ENCODE data around the gene KLF17. TPM values are rescaled to one million over a fixed set of nuclear protein-coding genes. Genes with fewer than 3 reads are reported as not detected.

Gene KLF17
- total RNA-seq, 4 donors from 2014 or later, result not detected

GRCh38 chr1:44154049-44154448 lies 35.4 kb downstream of the KLF17 start:
- TF ChIP-seq, protein P1, sequence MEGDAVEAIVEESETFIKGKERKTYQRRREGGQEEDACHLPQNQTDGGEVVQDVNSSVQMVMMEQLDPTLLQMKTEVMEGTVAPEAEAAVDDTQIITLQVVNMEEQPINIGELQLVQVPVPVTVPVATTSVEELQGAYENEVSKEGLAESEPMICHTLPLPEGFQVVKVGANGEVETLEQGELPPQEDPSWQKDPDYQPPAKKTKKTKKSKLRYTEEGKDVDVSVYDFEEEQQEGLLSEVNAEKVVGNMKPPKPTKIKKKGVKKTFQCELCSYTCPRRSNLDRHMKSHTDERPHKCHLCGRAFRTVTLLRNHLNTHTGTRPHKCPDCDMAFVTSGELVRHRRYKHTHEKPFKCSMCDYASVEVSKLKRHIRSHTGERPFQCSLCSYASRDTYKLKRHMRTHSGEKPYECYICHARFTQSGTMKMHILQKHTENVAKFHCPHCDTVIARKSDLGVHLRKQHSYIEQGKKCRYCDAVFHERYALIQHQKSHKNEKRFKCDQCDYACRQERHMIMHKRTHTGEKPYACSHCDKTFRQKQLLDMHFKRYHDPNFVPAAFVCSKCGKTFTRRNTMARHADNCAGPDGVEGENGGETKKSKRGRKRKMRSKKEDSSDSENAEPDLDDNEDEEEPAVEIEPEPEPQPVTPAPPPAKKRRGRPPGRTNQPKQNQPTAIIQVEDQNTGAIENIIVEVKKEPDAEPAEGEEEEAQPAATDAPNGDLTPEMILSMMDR (IDR thresholded peaks at IDR 0.05; ENCODE audit: low read depth), result no peak

GRCh38 chr1:44157903-44158302 lies 39.3 kb downstream of the KLF17 start:
- TF ChIP-seq, protein P1 (IDR thresholded peaks at IDR 0.05; ENCODE audit: low read depth), result no peak

DNA sequence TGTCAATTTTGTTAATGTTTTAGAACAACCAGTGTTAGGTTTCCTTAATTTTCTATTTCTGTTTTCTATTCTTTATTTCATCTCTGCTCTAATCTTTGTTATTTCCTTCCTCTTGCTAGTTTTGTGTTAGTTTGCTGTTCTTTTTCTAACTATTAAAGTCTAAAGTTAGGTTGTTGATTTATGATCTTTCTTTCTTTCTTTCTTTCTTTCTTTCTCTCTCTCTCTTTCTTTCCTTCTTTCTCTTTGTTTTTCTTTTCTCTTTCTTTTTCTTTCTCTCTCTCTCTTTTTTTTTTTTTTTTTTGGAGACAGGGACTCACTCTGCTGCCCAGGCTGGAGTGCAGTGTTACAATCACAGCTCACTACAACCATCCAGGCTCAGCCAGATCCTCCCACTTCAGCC lies 40.2 kb downstream of the KLF17 start:
- TF ChIP-seq, protein P1 (IDR thresholded peaks at IDR 0.05; ENCODE audit: low read depth), result no peak

DNA sequence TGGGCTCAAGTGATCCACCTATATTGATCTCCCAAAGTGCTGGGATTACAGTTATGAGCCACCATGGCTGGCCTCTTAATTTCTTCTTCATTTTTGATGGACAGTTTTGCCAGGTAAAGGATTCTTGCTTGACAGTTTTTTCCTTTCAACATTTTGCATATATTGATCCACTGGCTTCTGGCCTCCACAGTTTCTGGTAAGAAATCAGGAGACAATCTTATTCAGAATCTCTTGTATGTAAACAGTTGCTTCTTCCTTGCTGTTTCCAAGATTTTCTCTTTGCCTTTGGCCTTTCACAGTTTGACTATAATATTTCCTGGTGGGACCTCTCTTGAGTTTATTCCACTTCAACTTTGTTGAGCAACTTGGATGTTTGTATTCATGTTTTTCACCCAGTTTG lies 42.9 kb downstream of the KLF17 start:
- TF ChIP-seq, protein P1 (IDR thresholded peaks at IDR 0.05; ENCODE audit: low read depth), result no peak

DNA sequence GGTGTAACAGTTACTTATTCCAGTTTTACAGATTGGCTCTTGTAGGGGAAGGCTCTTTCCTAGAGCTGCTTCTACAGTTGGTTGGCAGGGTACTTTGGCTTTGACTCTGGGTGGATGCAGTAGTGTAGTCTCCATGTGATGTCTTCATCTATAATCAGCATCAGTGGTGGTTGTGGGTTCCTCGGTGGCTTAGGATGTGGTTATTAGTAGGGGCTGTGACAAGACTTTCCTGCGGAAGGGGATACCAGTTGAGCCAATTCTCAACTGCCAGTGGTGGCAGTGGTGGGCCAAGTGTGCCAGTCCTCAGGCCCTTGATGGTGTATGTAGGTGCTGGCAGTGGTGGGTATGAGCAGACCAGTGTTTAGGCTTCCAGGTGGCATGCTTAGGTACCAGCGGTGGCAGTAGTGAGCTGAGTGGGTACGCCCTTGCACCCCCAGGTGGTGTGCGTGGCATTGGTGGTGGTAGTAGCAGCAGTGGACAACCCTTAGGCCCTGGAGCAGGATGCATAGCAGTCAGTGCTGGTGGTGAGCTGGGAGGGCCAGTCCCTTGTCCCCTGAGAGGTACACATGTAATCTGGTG lies 50.0 kb downstream of the KLF17 start:
- TF ChIP-seq, protein P1 (IDR thresholded peaks at IDR 0.05; ENCODE audit: low read depth), result no peak

GRCh38 chr1:44170281-44170823 lies 51.7 kb downstream of the KLF17 start:
- TF ChIP-seq, protein P1 (IDR thresholded peaks at IDR 0.05; ENCODE audit: low read depth), result no peak

- TF ChIP-seq, protein P1 (IDR thresholded peaks at IDR 0.05; ENCODE audit: low read depth), result no peak
These were observed 56.0 kb downstream of the KLF17 start for GRCh38 chr1:44174630-44175029.

Small RNAs within 50 kb of the gene (small RNA-seq; reads per million reads assigned to genes)
- gene AL035417.1 (not detected), gene OOSP1P1 (not detected), gene RF00019 (0.49 reads per million), gene RN7SL479P (not detected)

Other genes with a start within 250 kb of the KLF17 start
- gene ARTN, start 185.0 kb upstream of the KLF17 start, total RNA-seq, result under 1 TPM in 2 of 4 donors, not detected in 2; 0.68 to 0.88 TPM
- 10 to 100 TPM; 17.4 to 18.2 (median 17.8) TPM for gene IPO13, start 171.9 kb upstream of the KLF17 start, total RNA-seq
- gene DPH2, start 148.8 kb upstream of the KLF17 start, total RNA-seq, result 10 to 100 TPM; 10.4 to 16.8 (median 12.3) TPM
- 100 to 1,000 TPM in 2 of 4 donors, 10 to 100 TPM in 2; 71.2 to 229 (median 106) TPM for gene ATP6V0B, start 143.9 kb upstream of the KLF17 start, total RNA-seq
- gene B4GALT2, start 139.6 kb upstream of the KLF17 start, total RNA-seq, result 10 to 100 TPM; 21.1 to 44.3 (median 26.7) TPM
- 1 to 10 TPM in 3 of 4 donors, under 1 TPM in 1; 0.57 to 4.4 (median 2.4) TPM for gene CCDC24, start 127.2 kb upstream of the KLF17 start, total RNA-seq
- under 1 TPM in 3 of 4 donors, not detected in 1; 0.22 to 0.94 (median 0.34) TPM for gene SLC6A9, start 87.4 kb upstream of the KLF17 start, total RNA-seq
- gene KLF18, start 22.8 kb downstream of the KLF17 start, total RNA-seq, result not detected
- 10 to 100 TPM; 20.7 to 58.0 (median 38.3) TPM for gene DMAP1, start 94.7 kb downstream of the KLF17 start, total RNA-seq
- gene ERI3, start 236.4 kb downstream of the KLF17 start, total RNA-seq, result 10 to 100 TPM; 23.8 to 30.5 (median 28.7) TPM